GM12801 (cell line): ENCODE data around the gene INTS1.

Experiments
- TF ChIP-seq, protein P1 (sequence below): IDR thresholded peaks from one replicate; pipeline ENCODE4 v1.5.1; 2011; ENCODE audit warnings: control low read depth; ENCODE audit not compliant: insufficient read length; ENCODE audit errors: extremely low read depth

The INTS1 gene

GRCh38 chr7:1492221-1492620 lies 12.0 kb downstream of the INTS1 start:
- TF ChIP-seq, protein P1, sequence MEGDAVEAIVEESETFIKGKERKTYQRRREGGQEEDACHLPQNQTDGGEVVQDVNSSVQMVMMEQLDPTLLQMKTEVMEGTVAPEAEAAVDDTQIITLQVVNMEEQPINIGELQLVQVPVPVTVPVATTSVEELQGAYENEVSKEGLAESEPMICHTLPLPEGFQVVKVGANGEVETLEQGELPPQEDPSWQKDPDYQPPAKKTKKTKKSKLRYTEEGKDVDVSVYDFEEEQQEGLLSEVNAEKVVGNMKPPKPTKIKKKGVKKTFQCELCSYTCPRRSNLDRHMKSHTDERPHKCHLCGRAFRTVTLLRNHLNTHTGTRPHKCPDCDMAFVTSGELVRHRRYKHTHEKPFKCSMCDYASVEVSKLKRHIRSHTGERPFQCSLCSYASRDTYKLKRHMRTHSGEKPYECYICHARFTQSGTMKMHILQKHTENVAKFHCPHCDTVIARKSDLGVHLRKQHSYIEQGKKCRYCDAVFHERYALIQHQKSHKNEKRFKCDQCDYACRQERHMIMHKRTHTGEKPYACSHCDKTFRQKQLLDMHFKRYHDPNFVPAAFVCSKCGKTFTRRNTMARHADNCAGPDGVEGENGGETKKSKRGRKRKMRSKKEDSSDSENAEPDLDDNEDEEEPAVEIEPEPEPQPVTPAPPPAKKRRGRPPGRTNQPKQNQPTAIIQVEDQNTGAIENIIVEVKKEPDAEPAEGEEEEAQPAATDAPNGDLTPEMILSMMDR = no peak

DNA sequence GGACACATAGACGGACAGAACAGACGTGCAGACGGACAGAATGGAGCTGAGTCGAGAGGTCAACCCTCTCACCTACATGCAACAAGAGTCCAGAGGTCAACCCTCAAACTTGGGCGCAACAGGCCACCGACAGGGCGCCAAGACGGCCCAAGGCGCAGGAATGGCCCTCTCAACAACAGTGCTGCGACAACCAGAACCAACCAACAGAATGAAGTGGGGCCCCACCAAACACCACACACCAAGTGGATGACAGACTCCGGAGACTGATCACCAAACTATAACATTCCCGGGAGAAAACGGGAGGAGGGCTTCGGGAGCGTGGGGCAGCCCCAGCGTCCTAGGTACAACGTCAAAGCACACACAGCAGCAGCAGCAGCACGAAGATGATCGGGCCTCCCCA lies 13.4 kb downstream of the INTS1 start:
- TF ChIP-seq, protein P1 = no peak

GRCh38 chr7:1489336-1489735 lies 14.9 kb downstream of the INTS1 start:
- TF ChIP-seq, protein P1 = no peak

- TF ChIP-seq, protein P1 = no peak
Observed at GRCh38 chr7:1488016-1488415, 16.2 kb downstream of the INTS1 start.

DNA sequence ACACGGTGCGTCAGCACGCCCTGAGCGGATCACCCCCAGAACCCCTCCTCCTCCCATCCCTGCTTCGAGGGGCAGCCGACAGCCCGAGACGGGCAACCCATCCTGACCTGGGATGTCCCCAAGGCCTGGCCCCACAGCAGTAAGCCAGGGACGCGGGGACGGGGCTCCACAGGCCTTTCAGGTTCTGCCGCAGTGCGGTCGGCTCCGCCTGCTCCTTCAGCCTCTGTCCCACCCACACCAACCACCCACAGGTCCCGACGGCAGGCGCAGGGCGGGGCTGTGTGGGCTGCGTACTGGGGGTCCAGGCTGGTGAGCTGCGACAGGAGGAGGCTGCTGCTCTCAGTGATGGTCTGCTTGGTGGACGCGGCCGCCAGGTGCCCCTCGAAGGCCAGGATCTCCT lies 16.7 kb downstream of the INTS1 start:
- TF ChIP-seq, protein P1 = no peak

- TF ChIP-seq, protein P1 = no peak
Observed at GRCh38 chr7:1486571-1486970, 17.6 kb downstream of the INTS1 start.

DNA sequence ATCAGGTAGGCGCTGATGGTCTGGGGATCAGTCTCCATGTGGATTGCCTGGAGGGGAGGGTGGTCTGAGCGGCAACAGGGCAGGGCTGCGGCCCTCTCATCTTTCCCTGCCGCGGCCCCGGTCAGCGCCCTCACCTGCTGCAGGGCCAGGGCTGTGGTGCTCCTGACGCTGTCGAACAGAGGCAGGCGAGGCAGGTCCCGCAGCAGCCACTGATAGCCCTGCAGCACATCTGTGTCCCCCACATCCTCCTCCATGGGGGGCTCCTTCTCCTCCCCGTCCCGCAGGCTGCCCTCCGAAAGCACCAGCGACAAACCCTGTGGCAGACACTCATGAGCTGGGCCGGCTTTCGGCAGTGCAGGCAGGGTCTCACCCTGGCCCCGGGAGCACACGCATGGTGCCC lies 19.0 kb downstream of the INTS1 start:
- TF ChIP-seq, protein P1 = no peak

- TF ChIP-seq, protein P1 = no peak
Observed at GRCh38 chr7:1484569-1484968, 19.6 kb downstream of the INTS1 start.
